GM06990 (cell line): ENCODE results near the gene CCN2.

Experiments used
- DNase-seq: peaks from one replicate; pipeline ENCODE4 v3.0.0-alpha.2; 2011; ENCODE audit not compliant: insufficient read length; ENCODE audit errors: extremely low read depth
- H3K27me3 ChIP-seq: replicated peaks from 2 replicates; pipeline ENCODE4 v1.6.0; 2011; ENCODE audit warnings: low read length; ENCODE audit not compliant: control insufficient read depth, insufficient read depth
- H3K36me3 ChIP-seq: 2 replicates; pipeline ENCODE4 v1.5.1; 2011; ENCODE audit warnings: low read length; ENCODE audit not compliant: control insufficient read depth, insufficient read depth
- H3K4me3 ChIP-seq: replicated peaks from 2 replicates; pipeline ENCODE4 v1.5.1; 2011; ENCODE audit warnings: low read depth, mild to moderate bottlenecking, control low read depth, low read length
- CTCF ChIP-seq: IDR thresholded peaks from 2 replicates; pipeline ENCODE4 v1.5.1; 2011; ENCODE audit warnings: low read length, control low read depth, mild to moderate bottlenecking, inconsistent platforms; ENCODE audit not compliant: insufficient read depth, poor library complexity, severe bottlenecking

The CCN2 gene

DNA sequence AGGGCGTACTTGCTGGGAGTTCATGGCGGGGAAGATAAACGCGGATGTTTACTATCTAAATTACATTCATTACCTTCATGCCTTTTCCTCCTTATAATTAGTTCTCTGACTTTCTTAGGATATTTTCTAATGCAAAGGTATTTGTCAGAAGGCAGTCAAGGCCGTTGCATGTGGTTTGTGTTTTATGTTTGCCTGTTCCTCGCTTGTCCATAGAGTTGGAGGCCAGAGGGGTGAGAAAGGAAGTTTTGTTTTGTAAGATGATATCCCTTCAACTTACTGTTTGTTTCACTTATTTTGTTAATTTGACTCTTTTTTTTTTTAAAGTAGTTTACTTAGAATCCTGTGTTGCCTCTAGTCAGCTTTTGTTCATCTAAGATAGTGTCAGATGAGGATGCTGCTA lies 4.0 kb upstream of the CCN2 start:
- DNase-seq = no peak
- no peak overlapping the region for H3K4me3 ChIP-seq

GRCh38 chr6:131954775-131955107 lies 3.6 kb upstream of the CCN2 start:
- Histone ChIP-seq H3K36me3 (no peaks in the 10 kb centered on the region), H3K27me3 (peaks cover 4% of the 10 kb centered on the region), H3K4me3 (no peak overlapping the region)
- TF ChIP-seq CTCF = no peak
- DNase-seq = no peak

More for the DNA sequence above, 4.0 kb upstream of the CCN2 start:
- TF ChIP-seq CTCF = no peak
- no peaks in the 10 kb centered on the region for H3K36me3 ChIP-seq
- peaks cover 2% of the 10 kb centered on the region for H3K27me3 ChIP-seq

GRCh38 chr6:131954059-131954774 lies 3.0 kb upstream of the CCN2 start:
- Histone ChIP-seq H3K27me3 (peaks cover 4% of the 10 kb centered on the region), H3K36me3 (no peaks in the 10 kb centered on the region), H3K4me3 (no peak overlapping the region)
- TF ChIP-seq CTCF = no peak
- DNase-seq = no peak

DNA sequence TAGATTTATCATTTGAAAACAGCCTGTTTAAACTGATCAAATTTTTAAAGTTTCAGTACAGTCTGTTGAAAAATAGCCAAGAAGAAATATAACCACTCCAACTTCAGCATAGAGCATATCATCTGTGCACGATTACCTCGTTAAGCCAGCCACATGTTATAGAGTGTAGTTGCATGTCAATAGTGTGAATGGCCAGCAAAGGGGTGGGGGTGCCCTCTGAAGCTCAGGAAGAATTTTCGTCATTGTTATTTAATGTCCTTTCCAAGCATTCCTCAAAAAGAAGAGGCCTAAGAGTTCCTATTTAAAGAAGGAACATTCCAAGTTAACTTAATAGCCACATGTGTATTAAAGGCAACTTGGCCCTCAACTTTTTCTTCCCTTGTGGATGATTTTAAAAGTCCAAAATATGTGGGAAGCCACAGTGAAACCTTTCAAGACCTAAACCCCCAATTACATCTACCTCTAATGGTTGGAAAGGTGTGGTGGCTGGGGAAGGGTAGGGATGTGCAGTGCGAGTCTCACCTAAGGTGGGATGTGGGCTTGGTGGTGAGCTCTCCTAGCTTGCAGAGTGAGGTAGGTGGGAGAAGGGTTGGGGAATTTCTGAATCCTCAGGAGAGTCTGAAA lies 1.8 kb upstream of the CCN2 start:
- TF ChIP-seq CTCF = no peak
- H3K4me3 ChIP-seq = no peak overlapping the region
- no peak for DNase-seq
- H3K27me3 ChIP-seq = peaks cover 4% of the 10 kb centered on the region
- no peaks in the 10 kb centered on the region for H3K36me3 ChIP-seq

DNA sequence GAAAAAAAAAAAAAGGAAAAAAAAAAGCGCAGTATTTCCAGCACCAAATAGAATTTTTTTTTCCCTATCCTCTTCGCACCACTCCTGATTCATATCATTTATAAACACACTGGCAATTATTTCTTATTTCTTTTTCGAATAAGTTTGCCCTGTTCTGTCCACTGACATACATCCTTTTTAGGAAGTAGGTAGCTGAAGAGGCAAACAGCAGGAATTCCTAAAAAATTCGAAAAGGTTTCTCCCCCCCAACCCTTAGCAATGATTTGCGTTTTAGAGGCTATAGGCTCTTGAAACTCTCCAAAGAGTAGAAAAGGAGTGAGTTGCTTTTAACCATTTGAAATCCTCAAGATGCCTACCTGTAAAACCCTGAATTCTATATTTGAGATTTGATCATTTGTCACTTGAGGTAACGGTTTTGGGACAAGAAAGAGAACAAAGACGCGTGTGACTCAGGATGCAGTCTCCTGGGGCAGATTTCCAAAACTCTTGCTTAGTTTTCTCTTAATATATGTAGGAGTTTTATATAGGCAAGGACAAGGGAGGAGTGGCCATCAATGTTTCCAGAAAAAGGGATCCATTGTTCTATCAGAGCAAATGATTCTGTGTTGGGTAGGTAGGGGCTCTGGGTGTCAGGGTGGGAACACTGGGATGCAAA lies 531 bp upstream of the CCN2 start:
- TF ChIP-seq CTCF = no peak
- no peak for DNase-seq
- H3K4me3 ChIP-seq = no peak overlapping the region
- H3K27me3 ChIP-seq = peaks cover 4% of the 10 kb centered on the region
- no peaks in the 10 kb centered on the region for H3K36me3 ChIP-seq
